Neural progenitor cell (in vitro differentiated cells): ENCODE results near the gene KDM2B.

Source experiments
- EZH2 ChIP-seq: fragments of 200-600 bp; sonication (generic); IDR thresholded peaks from 2 replicates; pipeline ENCODE4 v1.6.1; 2017; ENCODE audit warnings: antibody characterized with exemption, mild to moderate bottlenecking, moderate library complexity
- EZH2phosphoT487 ChIP-seq: fragments of 200-600 bp; sonication (generic); IDR thresholded peaks from 2 replicates; pipeline ENCODE4 v1.6.1; 2017; ENCODE audit warnings: antibody characterized with exemption

- TF ChIP-seq EZH2phosphoT487 (no peak), EZH2 (no peak)
Observed at GRCh38 chr12:121455766-121456420, 124.9 kb downstream of the KDM2B start.
